Pancreas (tissue), 10 donors: ENCODE data around the gene MAGI1. TPM values are rescaled to one million over a fixed set of nuclear protein-coding genes. Genes with fewer than 3 reads are reported as not detected.

Experiments used
- ATAC-seq, 4 donors: fragments of 200-7000 bp; cut with Tn5 transposase; one replicate each; pipeline versions ENCODE4 v1.8.0 to v1.9.1; 2020; ENCODE audit warnings: mild to moderate bottlenecking in 4 of 4, moderate library complexity in 4 of 4
- DNase-seq, 6 donors: peaks; one replicate each; pipeline ENCODE4 v3.0.0-alpha.2; 2020
- FAIRE-seq: peaks from 2 replicates; lab custom pipeline; 2012; peaks lifted over from hg19 to GRCh38; lab: Jason Lieb, UNC
- H3K27ac ChIP-seq, 4 donors: fragments of 200-600 bp; sonication (generic); 1 replicate in 3 of 4; 2 replicates in 1 of 4; pipeline versions ENCODE4 v1.5.0 to v1.8.0; 2020
- H3K27me3 ChIP-seq, 4 donors: fragments of 200-600 bp; one replicate each; pipeline ENCODE4 v1.8.0; 2021
- H3K36me3 ChIP-seq, 3 donors: fragments of 200-600 bp; sonication (generic) in 1 of 3; one replicate each; pipeline versions ENCODE4 v1.5.0 to v1.8.0; 2020 to 2021
- H3K4me1 ChIP-seq, 3 donors: fragments of 200-600 bp; one replicate each; pipeline ENCODE4 v1.8.0; 2021
- H3K4me3 ChIP-seq, 4 donors: fragments of 200-600 bp; sonication (generic) in 2 of 4; one replicate each; pipeline versions ENCODE4 v1.5.0 to v1.8.0; 2020 to 2021
- H3K9me3 ChIP-seq, 4 donors: fragments of 200-600 bp; one replicate each; pipeline ENCODE4 v1.8.0; 2021
- WGBS, 2 donors: extraction: QIAGEN DNeasy Blood & Tissue Kit; methylation state at CpG; one replicate each; pipeline ENCODE4 v1.1.7; 2013; 5-methylcytosine and 5-hydroxymethylcytosine counted together
- intact Hi-C, 3 donors: fragments of 100-400 bp; cut with DNase I; formaldehyde crosslinking; loops; one replicate each; pipeline versions ENCODE4 v1.11.1 to v1.14.2; 2022
- polyA plus RNA-seq, 2 donors: library from polyadenylated mRNA; stranded (reverse); fragments of 200-250 nt; gene quantifications; one replicate each; pipeline ENCODE4 v1.2.3, GENCODE V29; 2013
- total RNA-seq, 6 donors: library from RNA; stranded (reverse); fragmentation: NEBNext Ultra II Directional in 4 of 6; extraction: Animal tissue kit (Norgen Biotek cat#: 25700) in 4 of 6; gene quantifications; one replicate each; pipeline versions ENCODE4 v1.2.1 to v1.2.4, GENCODE V29; 2021 to 2023
- TF ChIP-seq, protein P1 (sequence below), 4 donors: fragments of 200-600 bp; sonication (generic) in 3 of 4; IDR thresholded peaks; one replicate each; pipeline versions ENCODE4 v1.5.0 to v1.8.0; 2021; ENCODE audit warnings: antibody characterized with exemption in 4 of 4
- donor health status: healthy with polysubstance abuse.
- donor health status: DM: no; HTN: no; CAD: no; lungs with moderate emphysema.
- donor health status: DM: no; HTN: no; CAD: no.
- donor health status: control.
- donor health status: control.
- donor health status: Bipolar disorder and iron deficiency.
- donor health status: DM: yes; HTN: yes; CAD: no.
- donor health status: DM: no; HTN: no; CAD: no.
- donor health status: DM: no; HTN: no; CAD: no.
- donor health status: DM: yes; HTN: yes; CAD: no.

Gene MAGI1
- total and polyA plus RNA-seq, 8 donors, result 19.7 to 45.1 (median 28.0) TPM

DNA sequence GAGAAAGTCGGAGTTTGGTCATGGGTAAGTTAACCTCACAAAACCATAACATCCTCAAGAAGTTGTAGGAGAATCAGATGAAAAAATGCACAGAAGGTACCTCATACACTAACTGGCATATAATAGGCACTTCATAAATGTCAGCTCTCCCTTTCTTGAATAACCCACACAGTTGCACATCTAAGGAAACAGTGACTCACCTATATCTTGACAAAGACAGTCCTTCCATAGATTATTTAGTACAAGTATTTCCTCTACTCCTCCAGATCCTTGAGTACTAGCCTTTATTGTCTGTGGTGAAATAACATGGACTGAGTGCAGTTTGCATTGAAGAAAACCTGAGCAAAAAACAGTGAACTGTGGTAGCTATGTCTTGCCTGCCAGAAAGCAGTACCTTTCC, 46.6 kb downstream of the MAGI1 start:
- DNase-seq, result no peak
- H3K4me1 ChIP-seq, result peaks cover 0 to 3% (median 0%) of the 10 kb centered on the region in 3 donors
- intact Hi-C loops, result no loop called here
- H3K4me3 ChIP-seq, result no peak overlapping the region
- WGBS, 2 donors, result 92 to 93% methylated on average over 1 of the region's 1 CpG
- no peak for FAIRE-seq
- TF ChIP-seq, protein P1, sequence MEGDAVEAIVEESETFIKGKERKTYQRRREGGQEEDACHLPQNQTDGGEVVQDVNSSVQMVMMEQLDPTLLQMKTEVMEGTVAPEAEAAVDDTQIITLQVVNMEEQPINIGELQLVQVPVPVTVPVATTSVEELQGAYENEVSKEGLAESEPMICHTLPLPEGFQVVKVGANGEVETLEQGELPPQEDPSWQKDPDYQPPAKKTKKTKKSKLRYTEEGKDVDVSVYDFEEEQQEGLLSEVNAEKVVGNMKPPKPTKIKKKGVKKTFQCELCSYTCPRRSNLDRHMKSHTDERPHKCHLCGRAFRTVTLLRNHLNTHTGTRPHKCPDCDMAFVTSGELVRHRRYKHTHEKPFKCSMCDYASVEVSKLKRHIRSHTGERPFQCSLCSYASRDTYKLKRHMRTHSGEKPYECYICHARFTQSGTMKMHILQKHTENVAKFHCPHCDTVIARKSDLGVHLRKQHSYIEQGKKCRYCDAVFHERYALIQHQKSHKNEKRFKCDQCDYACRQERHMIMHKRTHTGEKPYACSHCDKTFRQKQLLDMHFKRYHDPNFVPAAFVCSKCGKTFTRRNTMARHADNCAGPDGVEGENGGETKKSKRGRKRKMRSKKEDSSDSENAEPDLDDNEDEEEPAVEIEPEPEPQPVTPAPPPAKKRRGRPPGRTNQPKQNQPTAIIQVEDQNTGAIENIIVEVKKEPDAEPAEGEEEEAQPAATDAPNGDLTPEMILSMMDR (IDR thresholded peaks at IDR 0.05), result no peak
- ATAC-seq, result no peak
- no peak overlapping the region for H3K27ac ChIP-seq
- H3K27me3 ChIP-seq, result no peaks in the 10 kb centered on the region
- no peaks in the 10 kb centered on the region for H3K9me3 ChIP-seq
- H3K36me3 ChIP-seq, result no peaks in the 10 kb centered on the region

DNA sequence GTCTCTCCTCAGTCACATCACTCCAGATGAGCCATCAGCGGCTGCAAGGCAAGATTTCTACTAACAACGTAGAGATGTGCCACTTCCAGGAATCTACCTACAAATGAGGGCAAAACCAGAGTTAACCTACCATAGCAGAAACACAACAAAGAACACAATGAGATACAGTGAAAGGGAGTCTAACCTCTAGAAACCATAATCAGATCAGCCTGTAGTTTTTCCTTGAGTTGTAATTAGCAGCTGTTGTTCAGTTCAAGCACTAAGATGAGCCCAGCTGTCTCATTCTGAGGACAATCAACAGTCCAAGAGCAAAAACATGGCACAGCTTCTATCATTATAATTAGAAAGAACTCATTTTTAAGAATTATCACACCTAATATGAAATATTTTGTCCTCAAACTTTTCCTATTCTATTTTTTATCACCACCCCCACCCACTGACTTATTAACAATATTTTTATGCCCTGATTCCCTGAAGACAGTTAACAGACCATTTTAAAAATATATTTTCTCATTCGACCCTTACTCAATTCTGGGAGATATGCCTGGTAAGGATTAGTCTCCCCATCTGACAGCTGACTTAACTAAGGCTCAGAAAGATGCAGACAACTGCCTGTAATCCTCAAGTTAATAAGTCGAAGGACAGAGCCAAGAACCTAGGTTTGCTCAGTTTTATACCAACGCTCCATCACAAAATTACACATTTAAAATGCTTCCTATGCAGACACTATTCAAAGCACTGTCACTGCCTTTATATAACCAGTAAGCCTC, 50.1 kb downstream of the MAGI1 start:
- DNase-seq, result no peak
- intact Hi-C loops, result no loop called here
- Histone ChIP-seq H3K27me3 (no peaks in the 10 kb centered on the region), H3K9me3 (no peaks in the 10 kb centered on the region), H3K4me1 (no peaks in the 10 kb centered on the region), H3K4me3 (no peak overlapping the region), H3K36me3 (no peaks in the 10 kb centered on the region), H3K27ac (no peak overlapping the region)
- ATAC-seq, result no peak
- no peak for FAIRE-seq
- WGBS, 2 donors, result 84 to 89% methylated on average over 5 of the region's 5 CpGs
- TF ChIP-seq, protein P1 (IDR thresholded peaks at IDR 0.05), result no peak

DNA sequence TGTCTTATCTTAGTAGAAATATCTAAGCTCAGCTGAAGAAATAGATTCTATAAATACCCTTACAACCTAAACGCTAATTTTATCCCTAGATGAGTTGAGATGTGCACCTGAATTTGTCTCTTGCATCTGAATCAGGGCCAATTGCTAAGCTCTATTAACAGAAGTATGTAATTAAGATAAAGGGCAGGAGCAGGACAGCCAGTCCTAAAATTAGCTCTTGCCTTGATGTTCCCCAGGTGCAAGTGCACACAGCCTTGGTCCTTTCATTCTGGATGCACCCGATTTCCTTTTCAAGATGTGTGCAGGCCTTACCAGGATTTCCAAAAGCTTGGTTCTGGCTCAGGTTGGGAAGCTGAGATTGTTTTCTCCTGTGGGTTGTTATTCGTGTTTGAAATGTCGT, 52.4 kb downstream of the MAGI1 start:
- Histone ChIP-seq H3K4me1 (no peaks in the 10 kb centered on the region), H3K4me3 (no peak overlapping the region), H3K9me3 (no peaks in the 10 kb centered on the region), H3K27me3 (no peaks in the 10 kb centered on the region), H3K36me3 (no peaks in the 10 kb centered on the region), H3K27ac (no peak overlapping the region)
- 81 to 83% methylated on average over 4 of the region's 4 CpGs for WGBS, 2 donors
- ATAC-seq (no peak), FAIRE-seq (no peak), DNase-seq (no peak)
- intact Hi-C loops, result no loop called here
- TF ChIP-seq, protein P1 (IDR thresholded peaks at IDR 0.05), result no peak

DNA sequence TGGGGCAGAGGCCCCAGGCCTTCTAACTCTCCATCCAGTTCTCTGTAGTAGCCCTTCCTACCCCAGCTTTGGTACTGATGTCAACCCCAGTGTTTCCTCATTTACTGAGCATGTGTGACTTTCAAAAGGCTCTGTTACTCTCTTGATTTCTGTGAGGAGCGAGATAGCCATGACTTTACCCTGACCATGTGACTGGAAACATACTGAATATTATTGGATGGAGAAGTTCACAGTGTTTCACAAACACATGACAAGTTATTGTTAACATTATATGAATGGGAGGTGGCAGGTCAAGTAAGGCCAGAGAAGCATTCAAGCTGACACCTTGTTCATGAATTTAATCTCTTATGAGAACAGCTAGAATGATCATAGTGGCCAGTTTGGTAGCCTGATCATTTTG, 53.7 kb downstream of the MAGI1 start:
- Histone ChIP-seq H3K27me3 (no peaks in the 10 kb centered on the region), H3K36me3 (no peaks in the 10 kb centered on the region), H3K27ac (no peak overlapping the region), H3K4me1 (no peaks in the 10 kb centered on the region), H3K4me3 (no peak overlapping the region), H3K9me3 (no peaks in the 10 kb centered on the region)
- ATAC-seq (no peak), FAIRE-seq (no peak), DNase-seq (no peak)
- WGBS, 2 donors, result 92 to 97% methylated on average over 1 of the region's 1 CpG
- intact Hi-C loops, result no loop called here
- TF ChIP-seq, protein P1 (IDR thresholded peaks at IDR 0.05), result no peak

DNA sequence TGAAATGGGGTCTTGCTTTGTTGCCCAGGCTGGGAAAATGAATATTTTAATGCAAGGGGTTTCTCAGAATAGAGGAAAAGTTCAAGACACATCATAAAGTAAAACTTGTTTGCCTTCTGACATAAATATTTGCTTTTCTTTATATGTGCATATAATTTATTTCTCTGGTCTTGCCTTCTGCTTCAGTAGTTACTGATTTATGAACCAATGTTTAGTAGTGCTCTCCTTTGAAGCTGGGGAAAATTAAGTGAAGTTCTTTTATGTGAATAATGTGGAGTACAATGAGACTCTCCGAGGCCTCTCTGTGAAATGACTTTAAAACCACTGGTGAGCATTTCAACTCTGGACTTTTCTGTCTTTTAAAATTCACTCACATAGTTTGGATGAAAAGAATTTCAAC, 55.6 kb downstream of the MAGI1 start:
- intact Hi-C loops, result no loop called here
- Histone ChIP-seq H3K27ac (no peak overlapping the region), H3K4me3 (no peak overlapping the region), H3K4me1 (no peaks in the 10 kb centered on the region), H3K27me3 (no peaks in the 10 kb centered on the region), H3K36me3 (no peaks in the 10 kb centered on the region), H3K9me3 (no peaks in the 10 kb centered on the region)
- DNase-seq (no peak), FAIRE-seq (no peak), ATAC-seq (no peak)
- TF ChIP-seq, protein P1 (IDR thresholded peaks at IDR 0.05), result no peak
- 69 to 71% methylated on average over 1 of the region's 1 CpG for WGBS, 2 donors
